PFSK-1 (cell line): ENCODE results near the gene ALG1L2.

Experiments
- SIN3A ChIP-seq: IDR thresholded peaks from 2 replicates; pipeline ENCODE4 v1.6.1; 2012; ENCODE audit warnings: mild to moderate bottlenecking, low read length, moderate library complexity, borderline replicate concordance; ENCODE audit not compliant: insufficient read depth
- TAF1 ChIP-seq: IDR thresholded peaks from 2 replicates; pipeline ENCODE4 v1.6.1; 2012; ENCODE audit warnings: low read length, control low read depth, borderline replicate concordance; ENCODE audit not compliant: insufficient read depth
- TF ChIP-seq, protein P1 (sequence below), 2 experiments: IDR thresholded peaks; 2 replicates each; pipeline versions ENCODE4 v1.6.1 to v1.8.0; 2011 to 2012; ENCODE audit warnings: low read depth in 2 of 2, low read length in 2 of 2, control low read depth in 1 of 2, inconsistent platforms in 1 of 2, mild to moderate bottlenecking in 1 of 2, moderate library complexity in 1 of 2; ENCODE audit not compliant: insufficient read depth in 1 of 2

DNA sequence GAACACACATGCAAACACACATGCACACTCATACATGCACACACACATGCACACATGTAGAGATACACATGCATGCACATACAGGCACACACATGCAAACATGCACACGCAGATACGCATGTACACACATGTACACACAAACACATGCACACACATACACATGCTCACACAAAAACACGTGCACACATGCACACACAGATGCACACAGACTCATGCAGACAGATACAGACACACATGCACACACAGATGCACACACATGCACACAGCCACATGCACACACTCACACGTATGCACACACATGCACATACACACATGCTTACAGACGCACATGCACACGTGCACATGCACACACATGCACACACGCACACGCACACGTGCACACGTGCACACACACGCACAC lies 37.3 kb upstream of the ALG1L2 start:
- TF ChIP-seq SIN3A (no peak), TAF1 (no peak)
- TF ChIP-seq, protein P1, sequence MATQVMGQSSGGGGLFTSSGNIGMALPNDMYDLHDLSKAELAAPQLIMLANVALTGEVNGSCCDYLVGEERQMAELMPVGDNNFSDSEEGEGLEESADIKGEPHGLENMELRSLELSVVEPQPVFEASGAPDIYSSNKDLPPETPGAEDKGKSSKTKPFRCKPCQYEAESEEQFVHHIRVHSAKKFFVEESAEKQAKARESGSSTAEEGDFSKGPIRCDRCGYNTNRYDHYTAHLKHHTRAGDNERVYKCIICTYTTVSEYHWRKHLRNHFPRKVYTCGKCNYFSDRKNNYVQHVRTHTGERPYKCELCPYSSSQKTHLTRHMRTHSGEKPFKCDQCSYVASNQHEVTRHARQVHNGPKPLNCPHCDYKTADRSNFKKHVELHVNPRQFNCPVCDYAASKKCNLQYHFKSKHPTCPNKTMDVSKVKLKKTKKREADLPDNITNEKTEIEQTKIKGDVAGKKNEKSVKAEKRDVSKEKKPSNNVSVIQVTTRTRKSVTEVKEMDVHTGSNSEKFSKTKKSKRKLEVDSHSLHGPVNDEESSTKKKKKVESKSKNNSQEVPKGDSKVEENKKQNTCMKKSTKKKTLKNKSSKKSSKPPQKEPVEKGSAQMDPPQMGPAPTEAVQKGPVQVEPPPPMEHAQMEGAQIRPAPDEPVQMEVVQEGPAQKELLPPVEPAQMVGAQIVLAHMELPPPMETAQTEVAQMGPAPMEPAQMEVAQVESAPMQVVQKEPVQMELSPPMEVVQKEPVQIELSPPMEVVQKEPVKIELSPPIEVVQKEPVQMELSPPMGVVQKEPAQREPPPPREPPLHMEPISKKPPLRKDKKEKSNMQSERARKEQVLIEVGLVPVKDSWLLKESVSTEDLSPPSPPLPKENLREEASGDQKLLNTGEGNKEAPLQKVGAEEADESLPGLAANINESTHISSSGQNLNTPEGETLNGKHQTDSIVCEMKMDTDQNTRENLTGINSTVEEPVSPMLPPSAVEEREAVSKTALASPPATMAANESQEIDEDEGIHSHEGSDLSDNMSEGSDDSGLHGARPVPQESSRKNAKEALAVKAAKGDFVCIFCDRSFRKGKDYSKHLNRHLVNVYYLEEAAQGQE (IDR thresholded peaks at IDR 0.05; ENCODE audit: insufficient read depth in 1 of 2, low read depth in 2 of 2, low read length in 2 of 2), result no peak
